Measurements from ENCODE around the gene SEC23A.

- TF ChIP-seq EZH2phosphoT487 (IDR thresholded peaks at IDR 0.05; ENCODE audit: low read depth), result no peak
- no peak for TF ChIP-seq CTCF (IDR thresholded peaks at IDR 0.05; ENCODE audit: low read depth, low read length)
Measured at GRCh38 chr14:39060818-39061437, 42.1 kb downstream of the SEC23A start.
